ENCODE results near the gene TSPAN16. TPM values are rescaled to one million over a fixed set of nuclear protein-coding genes. Genes with fewer than 3 reads are reported as not detected.
A peak's percentile ranks its signal among the peaks of the same experiment; 100 is the strongest.

The TSPAN16 gene
- total RNA-seq, 1 experiment from 2014 or later: not detected

- Mint-ChIP-seq H3K36me3 (ENCODE audit: insufficient read depth in 1 of 3, low read depth in 3 of 3) (peaks cover 0 to 2% (median 1%) of the 10 kb centered on the region in 3 experiments; a peak in 2 of 7 replicates), H3K4me1 (peaks cover 6 to 18% of the 10 kb centered on the region in 2 experiments), H3K27ac (peak overlapping the region in 1 of 3 experiments; percentile 37; a peak in 2 of 7 replicates), H3K9me3 (no peaks in the 10 kb centered on the region; a peak in 1 of 5 replicates), H3K27me3 (ENCODE audit: low read depth) (peaks cover 37% of the 10 kb centered on the region), H3K4me3 (peak overlapping the region; percentile 62 to 82)
- H4K5ac ChIP-seq (ENCODE audit: insufficient read length, low read depth, low read length): no peak overlapping the region
- H3K14ac ChIP-seq (ENCODE audit: insufficient read depth, low read length): no peak overlapping the region
- peak overlapping the region; percentile 59 for H3K4me2 ChIP-seq (ENCODE audit: insufficient read depth, insufficient read length, low read length)
- WGBS (ENCODE audit: extremely low coverage, insufficient read length, low lambda C conversion rate): no CpG with 5 or more reads among the region's 35 CpGs
- no peak overlapping the region for H3K9ac ChIP-seq (ENCODE audit: extremely low read depth, insufficient read length, low read length)
- H3K79me1 ChIP-seq (ENCODE audit: insufficient read depth, low read depth, low read length, poor library complexity, severe bottlenecking): no peaks in the 10 kb centered on the region
- no peak overlapping the region for H2BK12ac ChIP-seq (ENCODE audit: insufficient read length, low read depth, low read length)
- H4K8ac ChIP-seq (replicated peaks; ENCODE audit: insufficient read length, low read depth, low read length): no peak overlapping the region
- no peak overlapping the region for H3K56ac ChIP-seq (ENCODE audit: insufficient read length, low read depth, low read length)
- no peak overlapping the region for H4K91ac ChIP-seq (ENCODE audit: insufficient read length, low read depth, low read length)
- no peak overlapping the region for H2AFZ ChIP-seq (ENCODE audit: low read length)
- H3K27ac ChIP-seq (ENCODE audit: insufficient read length, low read depth, low read length): no peak overlapping the region
- H3K18ac ChIP-seq (ENCODE audit: insufficient read length, low read depth, low read length): no peak overlapping the region
- no peak overlapping the region for H3K4ac ChIP-seq (ENCODE audit: low read depth, low read length)
- no peak overlapping the region for H2BK120ac ChIP-seq (ENCODE audit: low read depth, low read length, poor library complexity, severe bottlenecking)
- no peak overlapping the region for H2BK5ac ChIP-seq (ENCODE audit: insufficient read length, low read length)
- DNase-seq: peak; percentile 90
- H3K27me3 ChIP-seq (ENCODE audit: insufficient read depth, low read length): no peaks in the 10 kb centered on the region; the same call in 1 of the 2 replicates
- H3T11ph ChIP-seq (ENCODE audit: low read length): no peak overlapping the region
- peaks cover 12% of the 10 kb centered on the region for H3K23me2 ChIP-seq (ENCODE audit: insufficient read length, low read depth, low read length, poor library complexity, severe bottlenecking)
- H3K9me3 ChIP-seq (ENCODE audit: control insufficient read depth, low read depth, low read length): no peaks in the 10 kb centered on the region
- TF ChIP-seq CTCF (conservative IDR thresholded peaks at IDR 0.05): no peak
- no peaks in the 10 kb centered on the region for H4K20me1 ChIP-seq (ENCODE audit: control insufficient read depth, insufficient read depth, insufficient read length)
- H3K4me1 ChIP-seq (ENCODE audit: insufficient read depth, low read length): no peaks in the 10 kb centered on the region; the same call in 1 of the 2 replicates
- no peaks in the 10 kb centered on the region for H3K79me2 ChIP-seq (ENCODE audit: insufficient read depth, low read length)
- H2BK20ac ChIP-seq (ENCODE audit: low read depth, low read length, poor library complexity, severe bottlenecking): no peak overlapping the region
- no peak overlapping the region for H2AK5ac ChIP-seq (ENCODE audit: insufficient read length, low read length)
- H3K23ac ChIP-seq (ENCODE audit: insufficient read length, low read depth, low read length): no peak overlapping the region
- no peak overlapping the region for H2BK15ac ChIP-seq (ENCODE audit: low read depth, low read length)
Measured at GRCh38 chr19:11361771-11362731, 66.1 kb downstream of the TSPAN16 start.

Data from H9 (cell line).